Measurements from ENCODE around the gene WBP1L.

- no peak for TF ChIP-seq CTCF (conservative IDR thresholded peaks at IDR 0.05; ENCODE audit: low read depth in 2 of 2)
- TF ChIP-seq, protein P1, sequence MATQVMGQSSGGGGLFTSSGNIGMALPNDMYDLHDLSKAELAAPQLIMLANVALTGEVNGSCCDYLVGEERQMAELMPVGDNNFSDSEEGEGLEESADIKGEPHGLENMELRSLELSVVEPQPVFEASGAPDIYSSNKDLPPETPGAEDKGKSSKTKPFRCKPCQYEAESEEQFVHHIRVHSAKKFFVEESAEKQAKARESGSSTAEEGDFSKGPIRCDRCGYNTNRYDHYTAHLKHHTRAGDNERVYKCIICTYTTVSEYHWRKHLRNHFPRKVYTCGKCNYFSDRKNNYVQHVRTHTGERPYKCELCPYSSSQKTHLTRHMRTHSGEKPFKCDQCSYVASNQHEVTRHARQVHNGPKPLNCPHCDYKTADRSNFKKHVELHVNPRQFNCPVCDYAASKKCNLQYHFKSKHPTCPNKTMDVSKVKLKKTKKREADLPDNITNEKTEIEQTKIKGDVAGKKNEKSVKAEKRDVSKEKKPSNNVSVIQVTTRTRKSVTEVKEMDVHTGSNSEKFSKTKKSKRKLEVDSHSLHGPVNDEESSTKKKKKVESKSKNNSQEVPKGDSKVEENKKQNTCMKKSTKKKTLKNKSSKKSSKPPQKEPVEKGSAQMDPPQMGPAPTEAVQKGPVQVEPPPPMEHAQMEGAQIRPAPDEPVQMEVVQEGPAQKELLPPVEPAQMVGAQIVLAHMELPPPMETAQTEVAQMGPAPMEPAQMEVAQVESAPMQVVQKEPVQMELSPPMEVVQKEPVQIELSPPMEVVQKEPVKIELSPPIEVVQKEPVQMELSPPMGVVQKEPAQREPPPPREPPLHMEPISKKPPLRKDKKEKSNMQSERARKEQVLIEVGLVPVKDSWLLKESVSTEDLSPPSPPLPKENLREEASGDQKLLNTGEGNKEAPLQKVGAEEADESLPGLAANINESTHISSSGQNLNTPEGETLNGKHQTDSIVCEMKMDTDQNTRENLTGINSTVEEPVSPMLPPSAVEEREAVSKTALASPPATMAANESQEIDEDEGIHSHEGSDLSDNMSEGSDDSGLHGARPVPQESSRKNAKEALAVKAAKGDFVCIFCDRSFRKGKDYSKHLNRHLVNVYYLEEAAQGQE (IDR thresholded peaks at IDR 0.05; ENCODE audit: unreplicated experiment) = no peak
- no peak for TF ChIP-seq EZH2 (IDR thresholded peaks at IDR 0.05; ENCODE audit: low read depth, unreplicated experiment)
- TF ChIP-seq EZH2phosphoT487 (IDR thresholded peaks at IDR 0.05; ENCODE audit: unreplicated experiment) = no peak
These were observed 70.1 kb downstream of the WBP1L start for GRCh38 chr10:102813734-102814452.
